ENCODE results near the gene ADARB2.

ADARB2 gene

GRCh38 chr10:1382711-1383110 is 354.6 kb downstream of the ADARB2 start:
- H3K27me3 Mint-ChIP-seq = peaks cover 56% of the 10 kb centered on the region
- H3K4me3 Mint-ChIP-seq = no peak overlapping the region
- no peak overlapping the region for H3K27ac Mint-ChIP-seq
- DNase-seq = no peak
- no peaks in the 10 kb centered on the region for H3K4me1 Mint-ChIP-seq
- no peaks in the 10 kb centered on the region for H3K9me3 Mint-ChIP-seq
- no peaks in the 10 kb centered on the region for H3K36me3 Mint-ChIP-seq (ENCODE audit: low read depth)
- no peak for ATAC-seq

- DNase-seq (no peak), ATAC-seq (no peak)
- Mint-ChIP-seq H3K4me1 (no peaks in the 10 kb centered on the region), H3K27ac (no peak overlapping the region), H3K27me3 (peaks cover 60% of the 10 kb centered on the region), H3K9me3 (no peaks in the 10 kb centered on the region), H3K4me3 (no peak overlapping the region), H3K36me3 (ENCODE audit: low read depth) (no peaks in the 10 kb centered on the region)
Measured at GRCh38 chr10:1381339-1381738, 356.0 kb downstream of the ADARB2 start.

- H3K9me3 Mint-ChIP-seq = peaks cover 4% of the 10 kb centered on the region
- no peak for ATAC-seq
- H3K4me3 Mint-ChIP-seq = no peak overlapping the region
- DNase-seq = no peak
- no peaks in the 10 kb centered on the region for H3K36me3 Mint-ChIP-seq (ENCODE audit: low read depth)
- H3K27me3 Mint-ChIP-seq = peaks cover 56% of the 10 kb centered on the region
- no peak overlapping the region for H3K27ac Mint-ChIP-seq
- no peaks in the 10 kb centered on the region for H3K4me1 Mint-ChIP-seq
Measured at GRCh38 chr10:1380088-1380671, 357.1 kb downstream of the ADARB2 start.

- H3K9me3 Mint-ChIP-seq = peaks cover 4% of the 10 kb centered on the region
- H3K36me3 Mint-ChIP-seq (ENCODE audit: low read depth) = no peaks in the 10 kb centered on the region
- ATAC-seq (no peak), DNase-seq (no peak)
- H3K27me3 Mint-ChIP-seq = peaks cover 51% of the 10 kb centered on the region
- no peak overlapping the region for H3K27ac Mint-ChIP-seq
- no peaks in the 10 kb centered on the region for H3K4me1 Mint-ChIP-seq
- H3K4me3 Mint-ChIP-seq = no peak overlapping the region
Measured at GRCh38 chr10:1379601-1380000, 357.7 kb downstream of the ADARB2 start.

- H3K4me1 Mint-ChIP-seq = no peaks in the 10 kb centered on the region
- no peak for DNase-seq
- H3K27me3 Mint-ChIP-seq = peaks cover 42% of the 10 kb centered on the region
- no peak overlapping the region for H3K4me3 Mint-ChIP-seq
- no peaks in the 10 kb centered on the region for H3K36me3 Mint-ChIP-seq (ENCODE audit: low read depth)
- no peak for ATAC-seq
- peaks cover 4% of the 10 kb centered on the region for H3K9me3 Mint-ChIP-seq
- H3K27ac Mint-ChIP-seq = no peak overlapping the region
Measured at GRCh38 chr10:1378473-1378872, 358.9 kb downstream of the ADARB2 start.

- H3K36me3 Mint-ChIP-seq (ENCODE audit: low read depth) = no peaks in the 10 kb centered on the region
- H3K27me3 Mint-ChIP-seq = peaks cover 39% of the 10 kb centered on the region
- ATAC-seq (no peak), DNase-seq (no peak)
- H3K9me3 Mint-ChIP-seq = peaks cover 4% of the 10 kb centered on the region
- H3K27ac Mint-ChIP-seq = no peak overlapping the region
- no peaks in the 10 kb centered on the region for H3K4me1 Mint-ChIP-seq
- H3K4me3 Mint-ChIP-seq = no peak overlapping the region
Measured at GRCh38 chr10:1377740-1378397, 359.5 kb downstream of the ADARB2 start.

GRCh38 chr10:1377231-1377630 is 360.1 kb downstream of the ADARB2 start:
- Mint-ChIP-seq H3K27ac (no peak overlapping the region), H3K4me3 (no peak overlapping the region), H3K4me1 (no peaks in the 10 kb centered on the region), H3K36me3 (ENCODE audit: low read depth) (no peaks in the 10 kb centered on the region), H3K9me3 (peaks cover 4% of the 10 kb centered on the region), H3K27me3 (peaks cover 38% of the 10 kb centered on the region)
- ATAC-seq (no peak), DNase-seq (no peak)

GRCh38 chr10:1376384-1376945 is 360.9 kb downstream of the ADARB2 start:
- Mint-ChIP-seq H3K4me3 (no peak overlapping the region), H3K9me3 (peaks cover 4% of the 10 kb centered on the region), H3K27ac (no peak overlapping the region), H3K36me3 (ENCODE audit: low read depth) (no peaks in the 10 kb centered on the region), H3K27me3 (peaks cover 34% of the 10 kb centered on the region), H3K4me1 (no peaks in the 10 kb centered on the region)
- DNase-seq (no peak), ATAC-seq (no peak)

GRCh38 chr10:1375346-1376170 is 361.8 kb downstream of the ADARB2 start:
- Mint-ChIP-seq H3K27ac (no peak overlapping the region), H3K27me3 (peaks cover 34% of the 10 kb centered on the region)

GRCh38 chr10:1374511-1375345 is 362.6 kb downstream of the ADARB2 start:
- H3K4me3 Mint-ChIP-seq = no peak overlapping the region
- H3K9me3 Mint-ChIP-seq = peaks cover 4% of the 10 kb centered on the region
- DNase-seq (no peak), ATAC-seq (no peak)
- no peaks in the 10 kb centered on the region for H3K36me3 Mint-ChIP-seq (ENCODE audit: low read depth)
- H3K27me3 Mint-ChIP-seq = peaks cover 35% of the 10 kb centered on the region
- H3K27ac Mint-ChIP-seq = no peak overlapping the region
- H3K4me1 Mint-ChIP-seq = no peaks in the 10 kb centered on the region

More at GRCh38 chr10:1375346-1376170, 361.8 kb downstream of the ADARB2 start:
- Mint-ChIP-seq H3K4me1 (no peaks in the 10 kb centered on the region), H3K36me3 (ENCODE audit: low read depth) (no peaks in the 10 kb centered on the region), H3K9me3 (peaks cover 4% of the 10 kb centered on the region), H3K4me3 (no peak overlapping the region)
- DNase-seq = no peak
- ATAC-seq = no peak

- no peaks in the 10 kb centered on the region for H3K36me3 Mint-ChIP-seq (ENCODE audit: low read depth)
- H3K4me1 Mint-ChIP-seq = no peaks in the 10 kb centered on the region
- peaks cover 27% of the 10 kb centered on the region for H3K27me3 Mint-ChIP-seq
- DNase-seq (no peak), ATAC-seq (no peak)
- H3K4me3 Mint-ChIP-seq = no peak overlapping the region
- peaks cover 4% of the 10 kb centered on the region for H3K9me3 Mint-ChIP-seq
- H3K27ac Mint-ChIP-seq = no peak overlapping the region
Measured at GRCh38 chr10:1373287-1373686, 364.0 kb downstream of the ADARB2 start.

GRCh38 chr10:1372212-1372611 is 365.1 kb downstream of the ADARB2 start:
- H3K27ac Mint-ChIP-seq = no peak overlapping the region
- H3K27me3 Mint-ChIP-seq = peaks cover 19% of the 10 kb centered on the region
- ATAC-seq = no peak
- peaks cover 4% of the 10 kb centered on the region for H3K9me3 Mint-ChIP-seq
- H3K4me1 Mint-ChIP-seq = no peaks in the 10 kb centered on the region
- DNase-seq = no peak
- H3K36me3 Mint-ChIP-seq (ENCODE audit: low read depth) = no peaks in the 10 kb centered on the region
- H3K4me3 Mint-ChIP-seq = no peak overlapping the region

GRCh38 chr10:1370298-1370697 is 367.0 kb downstream of the ADARB2 start:
- Mint-ChIP-seq H3K9me3 (no peaks in the 10 kb centered on the region), H3K27me3 (peaks cover 23% of the 10 kb centered on the region), H3K4me3 (no peak overlapping the region), H3K36me3 (ENCODE audit: low read depth) (no peaks in the 10 kb centered on the region), H3K4me1 (no peaks in the 10 kb centered on the region), H3K27ac (no peak overlapping the region)
- DNase-seq (no peak), ATAC-seq (no peak)

- no peak for DNase-seq
- Mint-ChIP-seq H3K4me1 (no peaks in the 10 kb centered on the region), H3K9me3 (no peaks in the 10 kb centered on the region), H3K36me3 (ENCODE audit: low read depth) (no peaks in the 10 kb centered on the region), H3K4me3 (no peak overlapping the region), H3K27ac (no peak overlapping the region), H3K27me3 (peaks cover 26% of the 10 kb centered on the region)
- ATAC-seq = no peak
Measured at GRCh38 chr10:1369665-1370064, 367.7 kb downstream of the ADARB2 start.

All from activated naive CD8-positive, alpha-beta T cell treated with anti-CD3 and anti-CD28 coated beads, Interleukin-2, amount 50 U/mL, for 24 hours (primary cell).